GM18507 (cell line): ENCODE data around the gene DAB2IP.

Experiments used
- DNase-seq: peaks from one replicate; pipeline ENCODE4 v3.0.0; 2011; ENCODE audit warnings: low read depth; ENCODE audit not compliant: insufficient read length; ENCODE audit errors: extremely low spot score
- FAIRE-seq: peaks from 2 replicates; lab custom pipeline; 2011; peaks lifted over from hg19 to GRCh38; lab: Jason Lieb, UNC

Gene DAB2IP

DNA sequence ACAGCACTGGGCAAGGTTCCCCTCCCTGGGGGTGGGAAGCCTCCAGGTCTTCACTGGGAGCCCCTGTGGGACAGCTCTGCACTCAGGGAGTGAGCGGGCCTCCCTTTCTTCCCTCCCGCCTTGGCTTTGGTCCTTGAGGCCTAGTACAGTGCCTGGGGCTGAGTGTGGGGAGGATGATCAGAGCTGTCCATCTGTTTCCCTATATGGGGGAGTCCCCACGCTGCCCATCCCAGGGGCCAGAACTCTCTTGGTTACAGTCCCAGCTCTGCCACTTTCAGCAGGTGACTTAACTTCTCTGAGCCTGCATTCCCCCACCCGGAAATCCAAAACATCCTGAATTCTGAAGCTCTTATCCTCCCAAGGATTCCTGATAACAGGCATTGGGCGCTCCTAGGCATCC is 42.6 kb downstream of the DAB2IP start:
- FAIRE-seq: no peak
- DNase-seq: no peak

DNA sequence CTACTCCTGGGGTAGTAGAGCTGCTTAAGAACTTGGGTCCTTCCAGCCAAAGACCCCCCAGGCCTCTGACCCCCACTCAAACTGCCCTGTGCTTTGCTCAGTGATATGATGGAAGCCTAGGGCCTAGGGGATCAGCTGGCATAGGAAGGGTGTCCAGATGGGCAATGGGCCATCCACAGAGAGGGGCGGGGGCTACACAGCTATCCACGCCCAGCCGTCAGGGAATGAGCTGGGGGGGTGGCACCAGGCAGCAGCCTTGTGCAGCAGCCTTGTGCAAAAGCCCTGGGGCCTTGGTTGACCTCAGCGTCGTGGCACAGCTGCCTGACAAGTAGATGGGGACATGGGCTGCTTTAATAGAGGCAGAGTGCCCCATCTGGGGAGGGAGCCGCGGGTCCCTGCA is 43.2 kb downstream of the DAB2IP start:
- no peak for FAIRE-seq
- no peak for DNase-seq

DNA sequence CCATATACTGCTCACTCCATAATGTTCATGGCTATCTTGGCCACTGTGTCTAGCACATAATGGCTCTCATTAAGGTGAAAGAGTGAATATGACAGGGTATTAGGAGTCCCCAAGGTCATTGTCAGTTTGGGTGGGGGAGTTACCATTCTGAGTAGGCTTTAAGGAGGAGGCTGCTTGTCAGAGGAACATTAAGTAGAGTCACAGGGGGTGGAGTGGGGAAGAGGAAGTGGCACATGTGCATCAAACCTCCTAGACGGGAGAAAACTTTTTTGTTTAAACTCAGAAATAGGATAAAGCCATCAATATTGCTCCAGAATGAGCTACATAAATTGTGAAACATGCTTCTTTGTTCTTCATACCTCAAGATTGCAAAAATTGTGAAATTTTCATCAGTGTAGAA is 45.5 kb downstream of the DAB2IP start:
- FAIRE-seq (no peak), DNase-seq (no peak)

DNA sequence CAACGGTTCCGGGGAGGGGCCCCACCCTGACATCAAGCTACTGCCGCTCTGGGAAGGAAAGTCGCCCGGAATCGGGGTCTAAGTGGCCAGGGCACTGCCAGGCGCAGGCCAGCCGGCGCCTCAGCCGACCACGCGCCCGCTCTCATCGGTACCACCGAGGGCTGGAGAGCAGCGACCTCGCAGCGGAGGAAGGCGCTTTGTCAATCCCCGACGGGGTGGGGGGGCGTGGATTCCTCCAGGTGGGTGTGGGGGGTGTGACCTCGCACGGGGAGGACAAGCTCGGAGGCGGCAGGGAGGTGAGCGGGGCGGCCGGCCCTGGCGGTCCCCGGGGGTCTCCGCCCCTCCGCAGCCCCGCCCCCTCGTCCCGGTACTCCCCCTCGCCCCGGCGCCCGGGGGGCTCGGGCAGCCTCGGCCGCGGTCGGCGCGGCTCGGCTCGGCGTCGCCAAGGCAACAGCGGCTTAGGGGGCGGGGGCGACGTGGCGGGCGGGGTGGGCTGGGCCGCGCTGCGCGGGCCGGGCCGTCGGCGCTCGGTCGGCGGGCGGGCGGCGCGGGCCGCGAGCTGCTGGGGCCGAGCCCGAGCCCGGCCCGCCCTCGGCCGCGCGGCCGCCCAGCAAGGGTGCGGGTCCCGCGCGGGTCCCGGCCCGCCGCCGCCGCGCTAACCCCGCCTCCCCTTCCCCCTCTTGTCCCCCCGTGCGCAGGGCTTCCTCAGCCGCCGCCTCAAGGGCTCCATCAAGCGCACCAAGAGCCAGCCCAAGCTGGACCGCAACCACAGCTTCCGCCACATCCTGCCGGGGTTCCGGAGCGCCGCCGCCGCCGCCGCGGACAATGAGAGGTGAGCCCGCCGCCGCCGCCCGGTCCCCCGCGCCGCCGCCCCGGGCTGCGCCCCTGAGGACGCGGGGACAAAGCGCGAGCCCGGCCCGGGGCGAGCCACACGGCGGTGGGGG is 47.5 kb downstream of the DAB2IP start:
- peak; percentile 32 for DNase-seq
- no peak for FAIRE-seq

DNA sequence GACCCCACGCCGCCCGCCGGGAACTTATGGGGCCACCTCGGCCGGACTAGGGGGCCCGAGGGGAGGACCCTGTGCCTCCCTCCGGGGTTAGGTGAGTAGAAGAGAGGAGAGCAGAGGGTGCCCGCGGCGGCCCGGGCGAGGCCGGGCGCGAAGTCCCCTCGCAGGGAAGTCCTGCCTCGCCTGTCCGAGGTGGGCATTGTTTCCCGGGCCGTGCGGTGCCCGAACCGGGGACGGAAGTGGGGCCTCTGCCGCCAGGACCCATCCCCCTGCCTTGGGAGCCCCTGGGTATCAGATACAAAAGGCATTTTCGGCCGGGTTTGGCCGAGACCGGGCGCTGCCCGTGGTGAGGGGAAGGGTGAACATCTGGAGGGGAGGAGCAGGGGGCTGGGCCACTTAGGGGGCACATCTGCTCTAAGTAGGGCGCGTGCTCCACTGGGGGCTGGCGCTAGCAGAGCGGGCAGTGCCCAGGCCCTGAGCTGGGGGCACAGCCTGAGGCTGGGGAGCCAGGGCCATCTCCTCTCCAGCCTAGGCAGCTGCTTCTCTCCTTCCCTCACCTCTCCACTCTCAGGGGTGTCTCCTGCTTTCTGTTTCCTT is 48.2 kb downstream of the DAB2IP start:
- no peak for FAIRE-seq
- no peak for DNase-seq

DNA sequence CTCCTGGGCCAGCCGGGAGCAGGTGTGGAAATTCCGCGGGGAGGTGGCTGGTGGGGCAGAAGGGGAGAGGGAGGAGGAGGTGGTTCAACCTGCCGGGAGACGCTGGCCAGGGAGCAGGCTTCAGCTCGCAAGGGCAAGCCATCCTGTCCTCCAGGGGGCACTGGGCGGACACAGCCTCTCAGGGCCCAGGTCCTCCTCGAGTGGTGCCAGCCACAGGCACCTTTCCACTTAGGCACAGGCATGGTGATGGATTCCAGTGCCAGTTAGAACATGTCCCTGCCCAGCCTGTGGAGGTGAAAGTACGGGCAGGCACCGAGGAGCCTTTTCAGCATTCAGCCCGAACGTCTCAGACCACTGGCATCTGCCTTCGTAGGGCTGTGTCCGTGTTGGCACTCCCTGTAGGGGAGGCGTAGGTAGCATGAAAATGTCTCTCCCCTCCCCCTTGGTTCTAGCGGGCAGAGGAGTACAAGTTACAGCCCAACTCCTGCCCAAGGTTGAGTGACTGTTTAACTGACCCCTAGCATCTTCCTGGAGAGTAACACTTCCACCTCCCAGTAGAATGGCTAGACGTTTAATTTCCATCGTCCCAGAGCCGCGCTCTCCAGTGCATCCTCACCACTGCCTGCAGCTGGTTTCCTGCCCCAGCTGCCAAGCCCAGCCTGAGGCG is 48.9 kb downstream of the DAB2IP start:
- FAIRE-seq (peak; percentile 5), DNase-seq (no peak)

DNA sequence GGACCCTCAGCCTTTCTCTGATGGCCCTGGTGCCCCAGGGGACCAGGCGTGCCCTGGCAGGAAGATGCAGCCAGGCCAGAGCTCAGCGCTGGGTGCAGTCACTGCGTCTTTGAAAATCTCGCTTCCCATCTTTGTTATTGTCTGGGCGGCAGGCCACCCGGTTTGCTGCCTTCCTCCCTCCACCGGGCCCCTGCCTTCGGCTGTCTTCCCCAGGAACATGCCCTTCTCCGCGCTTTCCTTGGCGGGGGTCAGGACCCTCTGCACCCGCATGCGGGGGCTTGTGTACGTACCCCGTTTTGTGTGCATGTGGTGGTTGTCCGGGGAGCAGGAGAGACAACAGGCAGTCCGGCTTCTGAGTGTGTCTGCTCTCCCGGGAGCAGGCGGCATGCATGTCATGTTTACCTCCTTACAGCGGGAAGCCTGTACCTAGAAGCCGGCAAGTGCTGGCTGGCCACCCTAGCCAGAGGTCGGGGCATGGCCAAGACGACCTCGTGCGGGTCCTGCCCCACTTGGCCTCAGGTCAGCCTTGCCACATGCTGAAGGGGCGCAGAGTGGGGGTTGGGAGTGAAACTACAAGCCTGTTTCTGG is 49.5 kb downstream of the DAB2IP start:
- FAIRE-seq: no peak
- no peak for DNase-seq

DNA sequence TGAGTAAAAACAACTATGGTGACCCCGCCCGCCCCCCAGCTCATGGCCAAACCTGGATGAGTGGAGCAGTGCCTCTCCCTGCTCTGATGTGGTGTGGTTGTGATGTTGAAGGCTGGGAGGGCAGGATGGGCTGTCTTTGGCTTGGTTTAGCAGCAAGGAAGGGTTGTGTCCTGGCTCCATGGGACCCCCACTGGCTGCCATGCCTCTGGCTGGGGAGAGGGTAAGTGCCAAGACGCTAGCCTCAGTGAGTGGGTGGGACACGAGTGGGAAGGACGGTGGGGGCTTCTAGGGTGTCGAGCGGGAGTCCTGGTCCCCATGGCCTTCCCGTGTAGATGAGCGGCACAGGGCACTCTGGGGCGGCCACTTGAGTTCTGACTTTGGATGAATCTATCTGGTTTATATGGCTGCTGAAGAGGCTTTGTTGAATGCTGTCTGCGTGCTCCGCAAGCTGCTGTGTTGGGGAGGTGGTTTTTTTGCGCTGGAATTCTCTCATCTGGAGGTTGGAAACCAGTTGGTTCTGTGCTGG is 50.4 kb downstream of the DAB2IP start:
- DNase-seq: no peak
- FAIRE-seq: no peak

DNA sequence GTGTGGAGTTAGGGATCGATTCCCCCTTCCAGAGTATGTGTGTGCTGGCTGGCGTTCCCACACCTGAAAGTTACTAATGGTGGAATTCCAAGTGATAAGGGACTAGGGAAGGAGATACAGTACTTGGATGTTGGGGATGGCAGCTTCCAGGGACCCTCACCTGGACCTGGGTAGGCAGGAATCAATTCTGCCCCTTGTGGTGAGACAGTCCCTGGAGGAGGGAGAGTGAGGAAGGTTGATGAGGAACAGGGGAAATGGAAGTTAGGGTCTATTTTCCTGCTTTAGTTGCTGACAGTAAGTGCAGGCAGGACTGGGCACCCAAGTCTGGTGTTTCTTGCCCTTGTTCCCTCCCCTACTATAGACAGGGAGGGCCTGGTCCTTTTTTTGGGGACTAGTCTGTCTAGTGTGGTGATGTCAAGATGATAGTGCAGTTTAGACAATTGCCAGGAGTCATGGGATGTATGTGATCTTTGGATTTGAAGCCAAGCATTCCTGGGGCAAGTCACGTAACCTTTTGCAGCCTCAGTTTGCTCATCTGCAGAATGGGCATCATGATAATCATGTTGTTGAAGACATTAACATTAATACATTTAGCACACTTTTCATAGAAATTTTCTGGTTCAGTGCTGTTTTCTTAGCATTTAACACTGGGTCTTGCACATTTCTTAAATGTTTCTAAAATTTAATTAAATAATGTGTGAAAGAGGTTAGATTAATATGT is 51.7 kb downstream of the DAB2IP start:
- FAIRE-seq (no peak), DNase-seq (no peak)

DNA sequence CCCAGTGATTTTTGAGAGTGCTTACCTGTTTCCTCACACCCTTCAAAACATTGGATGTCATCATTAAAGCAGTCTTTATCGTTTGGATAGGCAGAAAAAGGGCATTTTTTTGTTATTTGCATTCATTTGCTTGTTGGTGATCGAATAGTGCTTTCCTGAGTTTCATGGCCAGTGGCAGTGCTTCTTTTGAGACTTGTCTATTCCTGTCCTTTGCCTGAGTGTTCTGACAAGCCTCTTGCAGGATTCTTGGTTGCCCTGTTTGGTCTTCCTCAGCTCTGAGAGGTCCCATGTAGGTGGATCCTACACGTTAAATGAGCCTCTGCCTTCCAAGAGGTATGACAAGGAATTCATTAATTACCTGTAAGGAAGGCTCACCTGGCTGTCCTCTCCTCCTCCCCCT is 52.8 kb downstream of the DAB2IP start:
- FAIRE-seq (no peak), DNase-seq (no peak)

DNA sequence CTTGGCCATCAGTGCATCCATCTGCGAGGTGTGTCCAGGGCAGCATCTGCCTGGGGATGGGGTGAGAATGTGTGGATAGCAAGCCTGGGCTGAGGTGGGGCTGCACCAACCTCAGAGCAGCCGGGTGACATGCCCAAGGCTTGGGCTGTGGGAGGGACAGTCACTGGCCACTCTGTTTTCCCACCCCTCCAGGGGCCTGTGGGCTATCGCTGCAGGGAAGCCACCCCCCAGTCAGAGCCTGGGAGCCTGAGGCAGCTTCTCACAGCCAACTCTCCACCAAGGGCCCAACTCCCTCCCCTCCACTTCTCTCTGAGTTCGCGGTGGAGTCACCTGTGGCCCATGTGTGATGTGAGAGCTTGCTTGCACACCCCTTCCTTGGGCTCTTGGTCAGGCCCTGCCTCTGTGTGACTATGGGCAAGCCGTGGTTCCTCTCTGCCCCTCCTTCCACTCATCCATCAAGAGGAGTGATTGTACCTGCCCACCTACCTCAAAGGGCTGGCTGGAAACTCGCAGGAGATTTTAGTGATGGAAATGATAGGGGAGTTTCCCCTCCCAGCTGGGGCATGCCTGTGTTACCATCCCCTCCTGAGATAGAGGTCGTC is 54.8 kb downstream of the DAB2IP start:
- FAIRE-seq (no peak), DNase-seq (no peak)

DNA sequence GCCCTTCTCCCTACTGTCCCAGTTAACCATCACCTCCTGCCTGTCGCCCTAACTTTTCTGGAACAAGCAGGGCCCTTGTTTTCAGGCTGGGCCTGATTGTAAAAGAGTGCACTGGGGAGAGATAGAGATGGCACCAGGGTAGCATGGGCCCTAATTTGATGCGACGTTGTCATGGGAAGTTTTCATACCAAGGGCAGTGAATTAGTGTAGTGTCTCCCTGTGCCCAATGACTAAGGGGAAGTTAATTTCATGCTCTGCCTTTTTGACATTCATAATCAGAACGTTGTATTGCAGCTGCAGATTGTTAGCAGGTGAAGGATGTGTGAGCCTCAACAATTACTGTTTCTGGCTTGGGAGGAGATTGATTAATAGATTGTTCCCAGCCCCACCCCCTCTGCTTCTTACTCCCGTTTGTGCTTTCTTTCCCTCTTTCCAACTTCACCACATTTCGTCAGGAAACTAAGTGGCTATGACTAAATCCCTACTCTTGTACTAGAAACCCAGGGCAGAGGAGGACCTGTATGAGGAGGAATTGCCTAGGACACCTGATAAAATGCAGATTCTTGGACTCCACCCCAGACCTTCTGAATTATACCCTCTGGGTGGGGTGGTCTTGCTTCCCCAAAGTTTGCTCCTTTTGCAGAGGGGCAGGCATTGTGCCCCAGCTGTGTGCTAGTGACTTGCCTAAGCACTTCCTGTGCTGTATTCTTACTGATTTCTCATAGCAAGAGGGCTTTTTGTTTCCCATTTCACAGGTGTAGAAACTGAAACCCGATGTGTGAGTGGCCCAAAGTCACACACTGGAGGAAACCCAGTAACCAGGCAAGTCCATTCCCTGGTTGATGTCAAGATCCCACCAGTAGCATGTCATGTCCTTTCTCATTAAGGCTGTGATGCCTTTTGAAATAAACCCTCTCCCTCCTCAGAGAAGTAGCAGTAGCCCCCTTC is 56.3 kb downstream of the DAB2IP start:
- peak; percentile 93 for FAIRE-seq
- DNase-seq: peak; percentile 51

DNA sequence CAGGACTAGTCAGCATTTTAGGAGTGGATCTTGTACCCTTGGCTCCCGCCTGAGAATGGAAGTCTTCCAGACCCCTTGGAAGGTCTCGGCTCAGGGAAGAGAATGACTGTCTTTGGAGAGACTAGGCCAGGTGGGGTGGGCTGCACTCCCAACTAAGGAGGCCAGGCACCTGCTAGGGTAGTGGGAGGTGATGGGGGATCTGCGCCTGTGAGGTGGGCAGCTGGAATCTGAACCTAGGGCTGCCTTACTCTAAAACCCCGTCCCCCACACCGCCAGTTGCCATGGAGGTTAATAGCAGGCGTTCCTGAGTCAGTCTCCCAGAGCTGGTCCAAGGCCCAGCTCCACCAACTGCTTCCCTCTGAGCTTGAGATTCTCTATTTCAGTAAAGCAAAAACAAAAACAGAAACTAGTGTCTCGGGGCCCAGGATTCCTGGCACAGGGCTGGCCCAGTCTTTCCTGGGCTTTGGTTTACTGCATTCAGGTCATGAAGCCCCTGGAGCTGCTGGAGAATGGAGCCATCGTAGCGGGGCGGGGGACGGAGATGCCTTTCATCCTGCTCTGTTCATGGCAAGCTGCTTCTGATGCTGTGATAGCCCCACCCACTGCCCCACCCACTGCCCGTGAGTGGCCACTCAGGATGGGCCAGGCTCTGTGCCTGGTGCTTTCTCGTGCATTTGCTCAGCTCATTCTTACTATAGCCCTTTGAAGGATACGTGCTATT is 57.5 kb downstream of the DAB2IP start:
- FAIRE-seq: no peak
- no peak for DNase-seq

DNA sequence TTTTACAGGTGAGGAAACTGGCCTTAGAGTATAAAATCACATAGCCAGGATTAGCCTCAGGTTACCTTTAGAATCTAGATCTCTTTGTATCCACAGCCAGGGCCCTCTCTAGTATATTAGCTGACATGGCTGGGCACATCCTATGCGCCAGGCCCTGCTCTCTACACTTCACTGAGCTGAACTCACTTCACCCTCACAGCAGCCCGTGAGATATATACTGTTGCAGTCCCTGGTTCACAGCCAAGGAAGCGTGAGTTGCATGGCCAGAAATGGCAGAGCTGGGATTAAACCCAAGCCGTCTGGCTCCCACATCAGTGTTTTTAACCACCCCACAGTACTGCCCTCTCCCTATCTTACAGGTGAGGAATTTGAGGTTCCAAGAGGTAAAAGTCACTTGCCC is 58.4 kb downstream of the DAB2IP start:
- DNase-seq (no peak), FAIRE-seq (no peak)

DNA sequence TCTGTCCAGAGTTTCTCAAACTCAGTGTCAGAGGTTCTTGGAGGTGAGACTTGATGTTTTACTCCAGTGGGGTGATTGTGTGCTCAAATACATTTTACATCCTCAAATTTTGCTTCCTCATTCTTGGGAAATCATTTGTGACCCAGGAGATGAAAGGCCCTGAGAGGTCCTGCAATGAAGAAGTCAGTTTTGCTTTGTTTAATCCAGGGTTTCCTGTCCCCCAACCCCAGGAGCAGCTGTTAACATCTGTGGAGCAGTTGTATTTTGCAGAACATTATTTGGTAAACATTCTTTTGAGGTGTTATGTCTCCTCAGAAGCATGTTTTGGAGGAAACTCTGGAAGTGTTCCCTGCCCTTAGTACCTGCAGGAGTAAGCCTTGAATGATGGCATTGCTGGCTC is 59.8 kb downstream of the DAB2IP start:
- no peak for DNase-seq
- no peak for FAIRE-seq

DNA sequence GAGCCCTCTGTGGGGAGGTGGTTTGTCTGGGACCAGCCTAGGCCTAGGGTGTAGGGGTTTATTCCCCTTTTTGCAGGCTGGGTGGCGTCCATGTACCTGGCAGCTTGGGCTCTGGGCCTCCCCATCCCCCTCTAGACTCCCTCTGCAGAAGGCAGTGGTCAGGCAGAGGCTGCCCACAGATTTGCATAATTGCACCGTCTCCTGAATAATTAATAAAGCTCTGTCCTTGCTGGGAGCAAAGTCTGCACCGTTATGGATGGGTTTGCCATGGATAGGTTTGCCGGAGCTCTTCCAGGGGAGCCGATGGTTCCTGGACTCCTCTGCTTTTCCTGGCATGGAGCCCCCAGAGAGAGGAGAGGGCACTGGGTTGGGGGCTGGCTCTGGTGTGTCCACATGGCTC is 60.4 kb downstream of the DAB2IP start:
- DNase-seq (no peak), FAIRE-seq (no peak)

DNA sequence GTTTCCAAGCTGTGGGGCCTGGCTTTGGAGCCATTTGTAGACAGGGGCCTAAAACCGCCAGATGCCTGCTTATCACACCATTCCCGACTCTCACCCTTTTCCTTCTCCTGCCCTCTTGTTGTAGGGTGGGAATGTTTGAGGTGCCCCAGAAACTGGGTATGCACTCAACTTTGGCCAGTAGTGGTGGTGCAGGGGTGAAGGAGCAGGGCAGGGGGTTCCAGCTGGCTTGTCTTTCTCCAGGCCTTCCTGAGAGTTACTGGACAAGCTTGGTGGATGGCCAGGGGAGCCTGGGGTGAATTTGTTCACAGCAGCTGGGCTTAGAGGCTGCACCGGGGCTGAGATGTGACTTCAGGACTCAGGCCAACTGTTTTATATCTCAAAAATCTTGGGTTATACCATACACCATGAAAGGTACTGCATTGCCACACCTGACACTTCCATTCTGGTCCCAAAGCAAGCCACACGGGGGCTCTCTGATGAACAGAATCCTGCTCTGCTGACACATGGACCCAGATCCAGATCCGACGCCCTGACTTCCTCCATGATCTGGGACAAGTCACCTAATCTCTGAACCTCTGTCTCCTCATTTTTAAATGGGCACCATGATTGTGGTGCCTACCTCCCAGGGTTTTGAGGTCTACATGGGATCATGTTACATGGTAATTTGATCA is 62.1 kb downstream of the DAB2IP start:
- DNase-seq (no peak), FAIRE-seq (no peak)
